Osteoblast (primary cell): ENCODE results near the gene IL24. TPM values are rescaled to one million over a fixed set of nuclear protein-coding genes. Genes with fewer than 3 reads are reported as not detected.

Experiments used
- DNase-seq: peaks from one replicate; pipeline ENCODE4 v3.0.0; 2011; ENCODE audit warnings: low spot score, mixed read lengths; ENCODE audit not compliant: insufficient read length; ENCODE audit errors: missing footprints
- H2AFZ ChIP-seq: 2 replicates; pipeline ENCODE4 v1.6.0; 2011; ENCODE audit warnings: mild to moderate bottlenecking, low read length
- H3K27ac ChIP-seq: 2 replicates; pipeline ENCODE4 v1.5.1; 2011; ENCODE audit warnings: mild to moderate bottlenecking, low read depth, low read length, moderate library complexity
- H3K27me3 ChIP-seq: 2 replicates; pipeline ENCODE4 v1.6.0; 2012; ENCODE audit warnings: mild to moderate bottlenecking, control low read depth, inconsistent platforms, low read length, moderate library complexity; ENCODE audit not compliant: insufficient read depth
- H3K36me3 ChIP-seq: 2 replicates; pipeline ENCODE4 v1.5.1; 2011; ENCODE audit warnings: mild to moderate bottlenecking, low read length, control low read depth, moderate library complexity; ENCODE audit not compliant: insufficient read depth
- H3K4me1 ChIP-seq: 2 replicates; pipeline ENCODE4 v1.5.1; 2011; ENCODE audit warnings: mild to moderate bottlenecking, low read length, control low read depth, moderate library complexity; ENCODE audit not compliant: insufficient read depth
- H3K4me2 ChIP-seq: 2 replicates; pipeline ENCODE4 v1.6.0; 2011; ENCODE audit warnings: mild to moderate bottlenecking, low read length; ENCODE audit not compliant: insufficient read depth
- H3K4me3 ChIP-seq: fragments of 200-600 bp; sonication (generic); 3 replicates; pipeline ENCODE4 v1.5.1; 2012; ENCODE audit warnings: mild to moderate bottlenecking, low read length, inconsistent platforms; ENCODE audit not compliant: insufficient read depth
- H3K79me2 ChIP-seq: 2 replicates; pipeline ENCODE4 v1.6.0; 2012; ENCODE audit warnings: mild to moderate bottlenecking, low read length, control low read depth, inconsistent platforms; ENCODE audit not compliant: insufficient read depth
- H3K9me3 ChIP-seq: 2 replicates; pipeline ENCODE4 v1.5.1; 2011; ENCODE audit warnings: low read depth, low read length, control low read depth
- H4K20me1 ChIP-seq: 2 replicates; pipeline ENCODE4 v1.6.0; 2012; ENCODE audit warnings: mild to moderate bottlenecking, low read length, control low read depth; ENCODE audit not compliant: insufficient read depth
- CTCF ChIP-seq: IDR thresholded peaks from 2 replicates; pipeline ENCODE4 v1.5.1; 2011; ENCODE audit warnings: mild to moderate bottlenecking, low read depth, low read length, moderate library complexity; ENCODE audit errors: extremely low read depth
- total RNA-seq: library from RNA; depleted of rRNA; stranded (reverse); fragments of >200 nt; gene quantifications from 2 replicates; pipeline ENCODE4 v1.2.3, GENCODE V29; 2012

The IL24 gene
- total RNA-seq, 1 donor = not detected

- H3K27me3 ChIP-seq = peaks cover 31% of the 10 kb centered on the region
- H3K4me3 ChIP-seq = no peak within 1 kb of the TSS
- no peak for TF ChIP-seq CTCF
- H3K4me1 ChIP-seq = no peaks in the 10 kb centered on the region
- H2AFZ ChIP-seq = no peak within 1 kb of the TSS
- H3K9me3 ChIP-seq = no peaks in the 10 kb centered on the region
- no peaks in the 10 kb centered on the region for H3K36me3 ChIP-seq
- H4K20me1 ChIP-seq = no peaks in the 10 kb centered on the region
- H3K4me2 ChIP-seq = no peak within 1 kb of the TSS
- no peak for DNase-seq
- no peak within 1 kb of the TSS for H3K27ac ChIP-seq
- no peaks in the 10 kb centered on the region for H3K79me2 ChIP-seq
These were observed 49.0 kb downstream of the IL24 start, which contains the start of gene PIGR for GRCh38 chr1:206946261-206946660. Gene PIGR, minus strand, starts transcription at chr1:206946466. Its CDS starts 5,935 bp downstream, at chr1:206940531.

GRCh38 chr1:206947255-206947654 lies 50.0 kb downstream of the IL24 start:
- no peak for TF ChIP-seq CTCF
- H2AFZ ChIP-seq = no peak overlapping the region
- no peak overlapping the region for H3K27ac ChIP-seq
- H3K79me2 ChIP-seq = no peaks in the 10 kb centered on the region
- H3K4me2 ChIP-seq = no peak overlapping the region
- H3K36me3 ChIP-seq = no peaks in the 10 kb centered on the region
- no peak overlapping the region for H3K4me3 ChIP-seq
- DNase-seq = no peak
- H4K20me1 ChIP-seq = no peaks in the 10 kb centered on the region
- H3K9me3 ChIP-seq = no peaks in the 10 kb centered on the region
- H3K27me3 ChIP-seq = peaks cover 26% of the 10 kb centered on the region
- no peaks in the 10 kb centered on the region for H3K4me1 ChIP-seq

DNA sequence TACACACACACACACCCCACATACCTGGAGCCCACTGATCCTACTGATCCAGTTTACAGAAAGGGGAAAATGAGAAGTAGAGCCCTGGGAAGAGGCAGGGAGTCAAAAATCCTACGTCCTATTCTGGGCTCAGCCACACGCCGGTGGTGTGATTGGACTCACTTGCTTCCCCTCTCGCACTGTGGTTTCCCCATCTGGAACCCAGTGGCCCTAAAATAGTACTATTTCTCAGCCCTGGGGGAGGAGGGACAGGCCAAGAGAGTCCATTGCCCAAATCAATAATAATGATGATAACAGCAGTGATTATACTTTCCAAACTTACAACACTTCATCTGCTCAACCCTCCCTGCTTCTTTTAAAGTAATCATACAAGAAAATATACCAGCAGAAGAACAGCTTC lies 52.0 kb downstream of the IL24 start:
- Histone ChIP-seq H3K79me2 (no peaks in the 10 kb centered on the region), H3K9me3 (no peaks in the 10 kb centered on the region), H3K4me2 (no peak overlapping the region), H3K4me1 (no peaks in the 10 kb centered on the region), H3K36me3 (no peaks in the 10 kb centered on the region), H4K20me1 (no peaks in the 10 kb centered on the region), H3K27me3 (peaks cover 15% of the 10 kb centered on the region), H3K27ac (no peak overlapping the region), H3K4me3 (no peak overlapping the region), H2AFZ (no peak overlapping the region)
- no peak for TF ChIP-seq CTCF
- no peak for DNase-seq

DNA sequence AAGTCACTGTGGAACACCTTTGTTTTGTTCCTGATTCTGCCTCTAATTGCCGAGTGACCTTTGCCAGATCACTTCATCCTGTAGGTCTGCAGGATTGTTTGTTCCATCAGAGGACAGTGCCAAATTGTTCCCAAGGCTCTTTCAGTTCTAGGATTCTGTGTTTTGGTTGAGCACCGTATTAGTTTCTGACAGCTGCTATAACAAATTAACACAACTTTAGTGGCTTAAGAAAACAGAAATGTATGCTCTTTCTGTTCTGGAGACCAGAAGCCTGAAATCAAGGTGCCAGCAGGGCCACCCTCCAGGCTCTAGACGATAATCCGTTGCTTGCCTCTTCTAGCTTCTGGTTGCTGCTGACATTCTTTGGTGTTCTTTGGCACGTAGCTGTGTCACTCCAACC lies 52.4 kb downstream of the IL24 start:
- Histone ChIP-seq H3K27ac (no peak overlapping the region), H3K27me3 (peaks cover 15% of the 10 kb centered on the region), H3K4me1 (no peaks in the 10 kb centered on the region), H3K36me3 (no peaks in the 10 kb centered on the region), H4K20me1 (no peaks in the 10 kb centered on the region), H3K4me2 (no peak overlapping the region), H3K4me3 (no peak overlapping the region), H3K79me2 (no peaks in the 10 kb centered on the region), H2AFZ (no peak overlapping the region), H3K9me3 (no peaks in the 10 kb centered on the region)
- DNase-seq = no peak
- TF ChIP-seq CTCF = no peak
